ENCODE data around the gene IPO5.

IPO5 gene

GRCh38 chr13:98066636-98067035, 113.2 kb downstream of the IPO5 start:
- no peak for DNase-seq

- no peak for DNase-seq
Measured at GRCh38 chr13:98068521-98068920, 115.0 kb downstream of the IPO5 start.

- DNase-seq: no peak
Measured at GRCh38 chr13:98069985-98070384, 116.5 kb downstream of the IPO5 start.

GRCh38 chr13:98071316-98071715, 117.8 kb downstream of the IPO5 start:
- DNase-seq: no peak

- no peak for DNase-seq
Measured at GRCh38 chr13:98072476-98072875, 119.0 kb downstream of the IPO5 start.
